Ovary (tissue), 3 donors: ENCODE measurements around the gene MMD.

Experiments used
- CTCF ChIP-seq, 3 donors: fragments of 450-650 bp in 2 of 3; fragments of 200-600 bp in 1 of 3; IDR thresholded peaks; one replicate each; pipeline versions ENCODE4 v1.5.1 to v1.8.0; 2016 to 2022; ENCODE audit warnings: antibody characterized with exemption in 3 of 3, mild to moderate bottlenecking in 1 of 3
- POLR2A ChIP-seq: fragments of 450-650 bp; IDR thresholded peaks from one replicate; pipeline ENCODE4 v1.6.1; 2017; ENCODE audit warnings: antibody characterized with exemption, mild to moderate bottlenecking, moderate library complexity
- donor health status: DM: no; HTN: no; CAD: no.

GRCh38 chr17:55456307-55457240 lies 34.9 kb upstream of the MMD start:
- TF ChIP-seq CTCF (IDR thresholded peaks at IDR 0.05) = no peak
- TF ChIP-seq POLR2A = no peak
